MCF 10A (cell line): ENCODE data around the gene SEBOX. TPM values are rescaled to one million over a fixed set of nuclear protein-coding genes. Genes with fewer than 3 reads are reported as not detected.
A peak's percentile ranks its signal among the peaks of the same experiment; 100 is the strongest.

Experiments used
- BruUV-seq: library from RNA; stranded (reverse); fragments of 400-500 nt; replicated peaks from 2 replicates; lab custom pipeline; 2021; lab: Mats Ljungman, UMichigan
- CTCF ChIA-PET: fragments of 300-600 bp; sonication (Branson Sonifier 250); formaldehyde crosslinking; extraction: SDS; loops from one replicate; lab custom pipeline; 2021; ENCODE audit warnings: antibody characterized with exemption, inconsistent platforms; lab: Yijun Ruan, JAX
- POLR2A ChIA-PET: fragments of 300-600, 350-650 bp; sonication (Branson Sonifier 250); formaldehyde crosslinking; extraction: SDS; loops from one replicate; lab custom pipeline; 2020; ENCODE audit warnings: antibody characterized with exemption, inconsistent platforms; lab: Yijun Ruan, JAX
- DNase-seq: peaks from one replicate; pipeline ENCODE4 v3.0.0-alpha.2; 2018; ENCODE audit not compliant: unreplicated experiment
- H3K27ac Mint-ChIP-seq: one replicate; pipeline ENCODE4 v1.8.0; 2022; ENCODE audit warnings: mild to moderate bottlenecking, low read depth, mixed read lengths; ENCODE audit not compliant: unreplicated experiment
- H3K27me3 Mint-ChIP-seq: one replicate; pipeline ENCODE4 v1.8.0; 2022; ENCODE audit warnings: mixed read lengths; ENCODE audit not compliant: insufficient read depth, unreplicated experiment
- H3K36me3 Mint-ChIP-seq: one replicate; pipeline ENCODE4 v1.8.0; 2022; ENCODE audit warnings: mild to moderate bottlenecking, moderate library complexity, mixed read lengths; ENCODE audit not compliant: insufficient read depth, unreplicated experiment
- H3K4me1 Mint-ChIP-seq: one replicate; pipeline ENCODE4 v1.8.0; 2022; ENCODE audit warnings: mixed read lengths; ENCODE audit not compliant: insufficient read depth, unreplicated experiment
- H3K4me3 Mint-ChIP-seq: one replicate; pipeline ENCODE4 v1.8.0; 2022; ENCODE audit warnings: mild to moderate bottlenecking, moderate library complexity, mixed read lengths; ENCODE audit not compliant: unreplicated experiment
- H3K9me3 Mint-ChIP-seq: one replicate; pipeline ENCODE4 v1.8.0; 2022; ENCODE audit warnings: mixed read lengths; ENCODE audit not compliant: unreplicated experiment
- CTCF ChIP-seq: fragments of 200-600 bp; IDR thresholded peaks from one replicate; pipeline ENCODE4 v1.8.0; 2022; ENCODE audit warnings: antibody characterized with exemption, mild to moderate bottlenecking; ENCODE audit not compliant: unreplicated experiment
- intact Hi-C: fragments of 100-400 bp; cut with micrococcal nuclease; formaldehyde crosslinking; loops from 2 replicates; pipeline ENCODE4 v1.14.1; 2022
- total RNA-seq: library from RNA; stranded (reverse); gene quantifications from 2 replicates; pipeline ENCODE4 v1.2.3, GENCODE V29; 2022

Gene SEBOX
- total RNA-seq, 1 experiment from 2014 or later: not detected

GRCh38 chr17:28324781-28325180, 40.2 kb downstream of the SEBOX start:
- POLR2A ChIA-PET: interaction anchor here (2.1 kb wide), 1 partner anchor 11 kb away, joined by 14 read pairs; the partner anchor contains the start of genes IFT20 and TNFAIP1
- Mint-ChIP-seq H3K27ac (no peak overlapping the region), H3K36me3 (peaks cover 39% of the 10 kb centered on the region), H3K27me3 (no peaks in the 10 kb centered on the region), H3K4me3 (no peak overlapping the region), H3K4me1 (peaks cover 28% of the 10 kb centered on the region), H3K9me3 (no peaks in the 10 kb centered on the region)
- TF ChIP-seq CTCF: no peak
- CTCF ChIA-PET: interaction anchor here (0.7 to 0.8 kb wide), 4 partner anchors 13 to 96 kb away, joined by 3 to 4 read pairs (median 3); no protein-coding TSS in a partner anchor
- no TSS peak for BruUV-seq
- DNase-seq: no peak
- intact Hi-C loops: loop anchor here (5.0 kb wide), 2 partner anchors 87 to 317 kb away; no protein-coding TSS in a partner anchor

- H3K4me3 Mint-ChIP-seq: no peak overlapping the region
- H3K27ac Mint-ChIP-seq: no peak overlapping the region
- BruUV-seq: no TSS peak
- DNase-seq: no peak
- peaks cover 34% of the 10 kb centered on the region for H3K36me3 Mint-ChIP-seq
- no peaks in the 10 kb centered on the region for H3K27me3 Mint-ChIP-seq
- POLR2A ChIA-PET: no interaction called here
- no peaks in the 10 kb centered on the region for H3K9me3 Mint-ChIP-seq
- peaks cover 29% of the 10 kb centered on the region for H3K4me1 Mint-ChIP-seq
- intact Hi-C loops: loop anchor here (5.0 kb wide), 1 partner anchor 87 kb away; no protein-coding TSS in a partner anchor
- no peak for TF ChIP-seq CTCF
- CTCF ChIA-PET: interaction anchor here (0.7 to 0.9 kb wide), 2 partner anchors 90 to 92 kb away, joined by 3 read pairs; no protein-coding TSS in a partner anchor
Observed at GRCh38 chr17:28324267-28324745, 40.7 kb downstream of the SEBOX start.

- intact Hi-C loops: loop anchor here (5.0 kb wide), 1 partner anchor 83 kb away; no protein-coding TSS in a partner anchor
- POLR2A ChIA-PET: interaction anchor here (0.7 to 4.7 kb wide), 11 partner anchors 15 to 428 kb away, joined by 3 to 50 read pairs (median 6); partner anchors contain the start of genes IFT20, LYRM9, POLDIP2 and TNFAIP1
- no TSS peak for BruUV-seq
- Mint-ChIP-seq H3K4me1 (peaks cover 38% of the 10 kb centered on the region), H3K36me3 (no peaks in the 10 kb centered on the region), H3K27me3 (no peaks in the 10 kb centered on the region), H3K27ac (peak overlapping the region; percentile 82), H3K9me3 (no peaks in the 10 kb centered on the region), H3K4me3 (peak overlapping the region; percentile 99)
- DNase-seq: no peak
- CTCF ChIA-PET: interaction anchor here (0.6 to 6.1 kb wide), 8 partner anchors 11 to 221 kb away, joined by 3 to 85 read pairs (median 7); no protein-coding TSS in a partner anchor
- TF ChIP-seq CTCF: no peak
Observed at GRCh38 chr17:28320215-28321061, 44.6 kb downstream of the SEBOX start.

- ChIA-PET POLR2A (interaction anchor here (0.7 to 4.7 kb wide), 14 partner anchors 16 to 427 kb away, joined by 3 to 50 read pairs (median 4); partner anchors contain the start of genes IFT20, LYRM9, POLDIP2 and TNFAIP1), CTCF (interaction anchor here (0.7 to 6.1 kb wide), 7 partner anchors 11 to 221 kb away, joined by 3 to 85 read pairs (median 3); no protein-coding TSS in a partner anchor)
- Mint-ChIP-seq H3K4me1 (peaks cover 38% of the 10 kb centered on the region), H3K27me3 (no peaks in the 10 kb centered on the region), H3K27ac (peak overlapping the region; percentile 82), H3K9me3 (no peaks in the 10 kb centered on the region), H3K4me3 (peak overlapping the region; percentile 99), H3K36me3 (no peaks in the 10 kb centered on the region)
- BruUV-seq: no TSS peak
- DNase-seq: no peak
- TF ChIP-seq CTCF: no peak
- intact Hi-C loops: loop anchor here (5.0 kb wide), 1 partner anchor 67 kb away; no protein-coding TSS in a partner anchor
Observed at GRCh38 chr17:28319598-28319935, 45.4 kb downstream of the SEBOX start.
